Heart left ventricle (tissue), 16 donors: Measurements from ENCODE around the gene GIT2. TPM values are rescaled to one million over a fixed set of nuclear protein-coding genes. Genes with fewer than 3 reads are reported as not detected.

Source experiments
- ATAC-seq, 4 donors: fragments of 200-7000 bp; cut with Tn5 transposase; one replicate each; pipeline ENCODE4 v1.9.1; 2020 to 2022; ENCODE audit warnings: moderate library complexity in 4 of 4, mild to moderate bottlenecking in 3 of 4, moderate number of reproducible peaks in 1 of 4
- DNase-seq, 5 donors: peaks; one replicate each; pipeline ENCODE4 v3.0.0-alpha.2; 2020
- H3K27ac ChIP-seq, 12 donors: fragments of 200-600 bp; sonication (generic) in 4 of 12; one replicate each; pipeline versions ENCODE4 v1.5.0 to v1.8.0; 2016 to 2022; ENCODE audit warnings: mild to moderate bottlenecking in 2 of 12
- H3K27me3 ChIP-seq, 9 donors: fragments of 200-600 bp; sonication (generic) in 2 of 9; one replicate each; pipeline versions ENCODE4 v1.5.1 to v1.8.0; 2016 to 2022; ENCODE audit warnings: mild to moderate bottlenecking in 3 of 9
- H3K36me3 ChIP-seq, 9 donors: fragments of 200-600 bp; sonication (generic) in 2 of 9; one replicate each; pipeline versions ENCODE4 v1.5.0 to v1.8.0; 2018 to 2022; ENCODE audit warnings: mild to moderate bottlenecking in 2 of 9
- H3K4me1 ChIP-seq, 12 donors: fragments of 200-600 bp; sonication (generic) in 4 of 12; one replicate each; pipeline versions ENCODE4 v1.5.0 to v1.8.0; 2016 to 2022; ENCODE audit warnings: mild to moderate bottlenecking in 3 of 12
- H3K4me3 ChIP-seq, 12 donors: fragments of 200-600 bp; sonication (generic) in 4 of 12; one replicate each; pipeline versions ENCODE4 v1.5.0 to v1.8.0; 2017 to 2022; ENCODE audit warnings: mild to moderate bottlenecking in 9 of 12, moderate library complexity in 4 of 12
- H3K9me3 ChIP-seq, 12 donors: fragments of 200-600 bp; sonication (generic) in 4 of 12; one replicate each; pipeline versions ENCODE4 v1.5.0 to v1.8.0; 2016 to 2022; ENCODE audit warnings: mild to moderate bottlenecking in 1 of 12
- CTCF ChIP-seq, 12 donors: fragments of 200-600 bp; sonication (generic) in 4 of 12; IDR thresholded peaks; one replicate each; pipeline versions ENCODE4 v1.5.0 to v1.8.0; 2018 to 2022; ENCODE audit warnings: antibody characterized with exemption in 12 of 12, mild to moderate bottlenecking in 5 of 12
- POLR2A ChIP-seq, 2 donors: fragments of 450-650 bp; IDR thresholded peaks; one replicate each; pipeline ENCODE4 v1.6.1; 2017; ENCODE audit warnings: antibody characterized with exemption in 2 of 2, mild to moderate bottlenecking in 2 of 2, moderate library complexity in 2 of 2
- WGBS, 4 donors: extraction: QIAGEN DNeasy Blood & Tissue Kit in 2 of 4; methylation state at CpG; one replicate each; pipeline versions ENCODE4 v1.1.5 to v1.1.7; 2013 to 2018; 5-methylcytosine and 5-hydroxymethylcytosine counted together
- intact Hi-C, 10 donors: fragments of 100-400 bp; cut with DNase I; formaldehyde crosslinking; loops; one replicate each; pipeline versions ENCODE4 v1.11.1 to v1.14.2; 2022
- polyA plus RNA-seq, 2 donors: library from polyadenylated mRNA; stranded (reverse); fragments of 200-250 nt; gene quantifications; one replicate each; pipeline ENCODE4 v1.2.3, GENCODE V29; 2013
- total RNA-seq, 9 donors: library from RNA; depleted of rRNA in 2 of 9; stranded (reverse); fragments of >200 nt in 2 of 9; fragmentation: NEBNext Ultra II Directional in 3 of 9; extraction: Animal tissue kit (Norgen Biotek cat#: 25700) in 3 of 9; gene quantifications; one replicate each; pipeline versions ENCODE4 v1.1.0 to v1.2.4, GENCODE V29; 2016 to 2023
- donor health status: ischemic (EF 13 %, LVEDD 7.1; RV severe dilation, severe dysfunction).
- donor health status: healthy with polysubstance abuse.
- donor health status: DM: no; HTN: yes; CAD: no.
- donor health status: DM: no; HTN: no; CAD: no.
- donor health status: ischemic (EF 25% LVEDD 6.9; RV normal size, moderate dysfunction).
- donor health status: ischemic (EF 25% LVEDD 5.7; RV mildly dilated, moderate dysfunction).
- donor health status: healthy.
- donor health status: DM: yes; HTN: yes; CAD: no.
- donor health status: ischemic (EF 35%, LVEDD 5.7; RV mildly dilated, moderate dysfunction).
- donor health status: nonischemic (EF 11% LVEDD 7.7; RV severe dilation, severe dysfunction).
- donor health status: DM: yes; HTN: yes; CAD: no.
- donor health status: PGD.
- donor health status: ischemic (EF 29% LVEDD 5.4; RV normal size, mild dysfunction).
- donor health status: nonischemic (EF 23%, LVEDD 6.1; RV moderate dilation, normal function).

GIT2 gene
- total and polyA plus RNA-seq, 11 donors = 17.4 to 56.7 (median 36.2) TPM

DNA sequence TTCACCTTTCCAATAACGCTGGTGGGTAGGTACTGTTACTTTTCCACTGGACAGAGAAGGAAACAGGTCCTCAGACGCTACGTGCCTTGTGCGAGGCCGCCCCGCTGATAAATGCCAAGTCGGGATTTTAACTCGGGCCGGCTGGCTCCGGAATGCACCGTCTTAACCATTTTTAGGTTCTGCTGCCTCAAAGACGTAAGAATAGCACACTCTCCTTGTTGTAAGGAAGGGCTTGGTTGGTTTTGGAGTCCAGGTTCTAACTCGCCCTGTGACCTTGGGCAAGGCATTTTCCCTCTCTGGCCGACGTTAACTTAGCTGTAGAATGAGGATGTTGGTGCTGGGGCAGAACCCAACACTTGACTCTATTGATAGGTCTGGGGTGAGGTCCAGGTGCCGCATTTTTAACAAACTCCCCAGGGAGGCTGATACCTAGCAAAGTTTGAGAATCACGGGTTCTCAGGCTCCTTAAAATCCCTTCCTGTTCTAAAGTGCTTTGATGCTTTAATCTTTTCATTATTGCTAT, 3.9 kb upstream of the GIT2 start:
- no peaks in the 10 kb centered on the region for H3K9me3 ChIP-seq
- intact Hi-C loops = loop anchor here in 4 of 10 donors (5.0 kb wide), 3 partner anchors 38 to 53 kb away; partner anchors contain the start of gene C12orf76 (in 1 of the 4)
- H3K27me3 ChIP-seq = no peaks in the 10 kb centered on the region
- peak overlapping the region; percentile 80 to 99 (median 90) for H3K4me3 ChIP-seq
- ATAC-seq (no peak), DNase-seq (no peak)
- H3K4me1 ChIP-seq = peaks cover 0 to 50% (median 19%) of the 10 kb centered on the region in 12 donors
- peak overlapping the region in 7 of 12 donors; percentile 80 to 95 (median 91) for H3K27ac ChIP-seq
- WGBS, 4 donors = 2 to 3% (median 2%) methylated on average over 17 of the region's 17 CpGs
- peaks cover 0 to 13% (median 0%) of the 10 kb centered on the region in 9 donors for H3K36me3 ChIP-seq
- TF ChIP-seq CTCF (IDR thresholded peaks at IDR 0.05) (no peak), POLR2A (IDR thresholded peaks at IDR 0.05) (no peak)

GRCh38 chr12:109999649-109999971, 3.4 kb upstream of the GIT2 start:
- Histone ChIP-seq H3K4me1 (peaks cover 0 to 55% (median 21%) of the 10 kb centered on the region in 12 donors), H3K27ac (peak overlapping the region; percentile 70 to 95 (median 90)), H3K9me3 (no peaks in the 10 kb centered on the region), H3K4me3 (peak overlapping the region; percentile 80 to 99 (median 90)), H3K27me3 (no peaks in the 10 kb centered on the region), H3K36me3 (peaks cover 0 to 13% (median 0%) of the 10 kb centered on the region in 9 donors)
- DNase-seq = peak in 2 of 5 donors; percentile 23 to 38
- TF ChIP-seq CTCF (IDR thresholded peaks at IDR 0.05) (no peak), POLR2A (IDR thresholded peaks at IDR 0.05) (no peak)
- ATAC-seq = no peak
- intact Hi-C loops = loop anchor here in 4 of 10 donors (5.0 kb wide), 3 partner anchors 37 to 52 kb away; partner anchors contain the start of gene C12orf76 (in 1 of the 4)
- 0 to 1% (median 0%) methylated on average over 12 to 27 of the region's 27 CpGs for WGBS, 4 donors

DNA sequence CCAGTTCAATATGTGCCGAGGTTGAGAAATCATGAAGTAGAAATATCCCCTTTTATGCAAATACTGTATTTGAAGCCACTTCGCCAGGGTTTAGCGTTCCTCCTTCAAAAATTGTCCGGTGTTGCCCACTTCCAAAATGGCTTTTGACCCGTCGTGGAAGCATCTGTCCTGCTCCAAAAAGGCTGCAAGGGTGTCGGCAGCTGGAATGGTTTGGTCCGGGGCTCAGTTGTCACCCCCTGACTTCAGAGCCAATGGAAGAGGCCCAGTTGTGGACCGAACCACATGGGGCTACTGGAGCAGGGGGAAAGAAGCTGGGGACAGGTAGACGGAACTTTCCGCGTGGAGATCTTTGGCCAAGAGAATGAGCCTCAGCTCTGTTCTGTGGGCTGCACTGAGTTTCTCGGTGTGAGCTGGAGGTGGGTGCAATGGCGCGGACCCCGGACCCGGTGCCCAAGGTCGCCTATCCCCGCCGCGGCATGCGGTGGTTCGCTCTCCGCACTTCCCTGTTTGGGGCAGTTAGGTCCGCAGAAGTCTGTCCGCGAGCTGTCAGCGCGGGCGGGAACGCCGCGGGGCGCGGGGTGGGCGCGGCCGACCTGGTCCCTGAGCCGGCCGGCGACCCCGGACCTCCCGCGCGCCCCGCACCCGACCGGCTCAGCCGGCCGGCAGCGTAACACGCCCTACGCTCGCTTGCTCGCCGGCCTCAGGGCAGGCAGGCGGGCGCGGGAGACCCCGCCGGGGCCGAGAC, 2.9 kb upstream of the GIT2 start, which contains the start of gene ANKRD13A:
ANKRD13A (plus strand) TSS at position 527 of the 745 bp plus-strand sequence. CDS start 259 bp downstream, outside the sequence.
- WGBS, 4 donors = 1% methylated on average over 17 to 62 of the region's 62 CpGs
- peak; percentile 93 to 94 (median 93) for DNase-seq
- Histone ChIP-seq H3K27ac (peak within 1 kb of the TSS; percentile 70 to 95 (median 90)), H3K36me3 (peaks cover 0 to 13% (median 0%) of the 10 kb centered on the region in 9 donors), H3K9me3 (no peaks in the 10 kb centered on the region), H3K4me3 (peak within 1 kb of the TSS; percentile 80 to 99 (median 90)), H3K4me1 (peaks cover 0 to 60% (median 26%) of the 10 kb centered on the region in 12 donors), H3K27me3 (no peaks in the 10 kb centered on the region)
- intact Hi-C loops = loop anchor here in 4 of 10 donors (5.0 kb wide), 3 partner anchors 37 to 52 kb away; partner anchors contain the start of gene C12orf76 (in 1 of the 4)
- TF ChIP-seq POLR2A (IDR thresholded peaks at IDR 0.05) = peak in 1 of 2 donors; percentile 77
- TF ChIP-seq CTCF (IDR thresholded peaks at IDR 0.05) = no peak
- ATAC-seq = peak; percentile 84 to 94 (median 90)
